GM23248 (cell line): ENCODE data around the gene TBX18. TPM values are rescaled to one million over a fixed set of nuclear protein-coding genes. Genes with fewer than 3 reads are reported as not detected.

ENCODE experiments used
- DNase-seq: peaks from one replicate; pipeline ENCODE4 v3.0.0-alpha.2; 2015
- H2AFZ ChIP-seq: fragments of 200-600 bp; sonication (generic); 2 replicates; pipeline ENCODE4 v1.6.1; 2016; ENCODE audit warnings: antibody characterized with exemption
- H3F3A ChIP-seq: fragments of 200-600 bp; sonication (generic); 2 replicates; pipeline ENCODE4 v1.6.1; 2016; ENCODE audit warnings: mild to moderate bottlenecking, antibody characterized with exemption, mixed run types; ENCODE audit not compliant: insufficient read depth
- H3K27ac ChIP-seq: fragments of 200-600 bp; sonication (generic); 2 replicates; pipeline ENCODE4 v1.5.1; 2016; ENCODE audit warnings: mild to moderate bottlenecking
- H3K27me3 ChIP-seq: fragments of 200-600 bp; sonication (generic); replicated peaks from 2 replicates; pipeline ENCODE4 v1.6.1; 2016; ENCODE audit warnings: mild to moderate bottlenecking; ENCODE audit not compliant: insufficient read depth
- H3K36me3 ChIP-seq: fragments of 200-600 bp; sonication (generic); 2 replicates; pipeline ENCODE4 v1.6.1; 2016; ENCODE audit warnings: low read depth, mild to moderate bottlenecking
- H3K4me1 ChIP-seq: fragments of 200-600 bp; sonication (generic); 2 replicates; pipeline ENCODE4 v1.6.1; 2016; ENCODE audit warnings: mild to moderate bottlenecking; ENCODE audit not compliant: insufficient read depth
- H3K4me2 ChIP-seq: fragments of 200-600 bp; sonication (generic); one replicate; pipeline ENCODE4 v1.6.1; 2016; ENCODE audit warnings: mild to moderate bottlenecking; ENCODE audit not compliant: unreplicated experiment
- H3K4me3 ChIP-seq: fragments of 200-600 bp; sonication (generic); 2 replicates; pipeline ENCODE4 v1.5.1; 2016; ENCODE audit warnings: mild to moderate bottlenecking
- H3K79me2 ChIP-seq: fragments of 200-600 bp; sonication (generic); 2 replicates; pipeline ENCODE4 v1.6.1; 2016; ENCODE audit warnings: mild to moderate bottlenecking; ENCODE audit not compliant: insufficient read depth
- H3K9ac ChIP-seq: fragments of 200-600 bp; sonication (generic); 2 replicates; pipeline ENCODE4 v1.6.1; 2016; ENCODE audit warnings: mild to moderate bottlenecking
- H3K9me2 ChIP-seq: fragments of 200-600 bp; sonication (generic); 2 replicates; pipeline ENCODE4 v1.6.1; 2016; ENCODE audit warnings: mixed run types, mild to moderate bottlenecking, moderate library complexity; ENCODE audit not compliant: insufficient read depth
- H3K9me3 ChIP-seq: fragments of 200-600 bp; sonication (generic); one replicate; pipeline ENCODE4 v1.6.1; 2017; ENCODE audit warnings: low read depth
- H4K20me1 ChIP-seq: fragments of 200-600 bp; sonication (generic); 2 replicates; pipeline ENCODE4 v1.6.0; 2016; ENCODE audit not compliant: insufficient read depth
- EZH2 ChIP-seq: fragments of 200-600 bp; sonication (generic); IDR thresholded peaks from 2 replicates; pipeline ENCODE4 v1.6.1; 2018; ENCODE audit warnings: antibody characterized with exemption, mild to moderate bottlenecking; ENCODE audit not compliant: insufficient read depth, poor library complexity, severe bottlenecking
- EZH2phosphoT487 ChIP-seq: fragments of 200-600 bp; sonication (generic); IDR thresholded peaks from 2 replicates; pipeline ENCODE4 v1.6.1; 2018; ENCODE audit warnings: antibody characterized with exemption, moderate library complexity, mild to moderate bottlenecking, low read depth; ENCODE audit not compliant: insufficient read depth
- WGBS, 2 experiments: methylation state at CpG; one replicate each; pipeline ENCODE4 v1.1.6; 2015 to 2017; ENCODE audit warnings: low lambda C conversion rate in 2 of 2, low coverage in 1 of 2; ENCODE audit errors: missing lambda C conversion rate in 2 of 2; 5-methylcytosine and 5-hydroxymethylcytosine counted together
- in situ Hi-C: fragments of 300-500 bp; cut with MboI; formaldehyde crosslinking; loops from 2 replicates; pipeline ENCODE4 v1.15.0; 2020
- polyA plus RNA-seq: library from polyadenylated mRNA; unstranded; fragments of >200 nt; fragmentation: Nextera tagmentation; extraction: Ambion mirVana; gene quantifications from 2 replicates; pipeline ENCODE4 v1.2.1, GENCODE V29; 2016
- total RNA-seq: library from RNA; depleted of rRNA; stranded (reverse); fragments of >200 nt; shearing (Covaris generic); gene quantifications from 2 replicates; pipeline ENCODE4 v1.2.3, GENCODE V29; 2014

Gene TBX18
- total and polyA plus RNA-seq, 2 experiments from 2014 or later = 5.7 to 16.2 TPM

- Histone ChIP-seq H3K9me2 (no peaks in the 10 kb centered on the region; the same call in 1 of the 2 replicates), H3K9me3 (no peaks in the 10 kb centered on the region), H3K4me2 (no peak overlapping the region), H3K9ac (no peak overlapping the region), H3K4me1 (0 out of 2 replicates have a peak, but pooled peaks cover 3% of the 10 kb centered on the region), H3K27me3 (no peaks in the 10 kb centered on the region), H3K79me2 (no peaks in the 10 kb centered on the region), H3K36me3 (no peaks in the 10 kb centered on the region), H4K20me1 (no peaks in the 10 kb centered on the region), H2AFZ (no peak overlapping the region), H3F3A (no peaks in the 10 kb centered on the region), H3K4me3 (no peak overlapping the region), H3K27ac (no peak overlapping the region)
- TF ChIP-seq EZH2 = no peak
- 29 to 38% methylated on average over 2 of the region's 2 CpGs for WGBS, 2 experiments
- DNase-seq = no peak
- in situ Hi-C loops = no loop called here
Measured at GRCh38 chr6:84796343-84796742, 31.9 kb upstream of the TBX18 start.

GRCh38 chr6:84791927-84792326 lies 27.5 kb upstream of the TBX18 start:
- Histone ChIP-seq H3F3A (no peaks in the 10 kb centered on the region), H2AFZ (no peak overlapping the region), H3K4me3 (no peak overlapping the region), H3K9me3 (no peaks in the 10 kb centered on the region), H3K27me3 (no peaks in the 10 kb centered on the region), H4K20me1 (no peaks in the 10 kb centered on the region), H3K4me1 (0 out of 2 replicates have a peak, but pooled peaks cover 8% of the 10 kb centered on the region), H3K9ac (no peak overlapping the region), H3K79me2 (no peaks in the 10 kb centered on the region), H3K4me2 (no peak overlapping the region), H3K9me2 (no peaks in the 10 kb centered on the region), H3K27ac (no peak overlapping the region), H3K36me3 (no peaks in the 10 kb centered on the region)
- in situ Hi-C loops = no loop called here
- TF ChIP-seq EZH2 (no peak), EZH2phosphoT487 (no peak)
- DNase-seq = no peak
- WGBS, 2 experiments = 92 to 100% methylated on average over 1 of the region's 1 CpG

- no peaks in the 10 kb centered on the region for H3K36me3 ChIP-seq
- H3K27me3 ChIP-seq = no peaks in the 10 kb centered on the region
- TF ChIP-seq EZH2 = no peak
- H2AFZ ChIP-seq = no peak overlapping the region
- H3K79me2 ChIP-seq = no peaks in the 10 kb centered on the region
- 59 to 66% methylated on average over 2 of the region's 2 CpGs for WGBS, 2 experiments
- in situ Hi-C loops = no loop called here
- 0 out of 2 replicates have a peak, but pooled peaks cover 8% of the 10 kb centered on the region for H3K4me1 ChIP-seq
- H3K27ac ChIP-seq = no peak overlapping the region
- peak overlapping the region; percentile 19; the same call in 1 of the 2 replicates for H3K4me3 ChIP-seq
- H4K20me1 ChIP-seq = no peaks in the 10 kb centered on the region
- DNase-seq = peak; percentile 48
- no peaks in the 10 kb centered on the region for H3K9me3 ChIP-seq
- no peak overlapping the region for H3K4me2 ChIP-seq
- no peak overlapping the region for H3K9ac ChIP-seq
- H3F3A ChIP-seq = no peaks in the 10 kb centered on the region
- H3K9me2 ChIP-seq = no peaks in the 10 kb centered on the region
Measured at GRCh38 chr6:84791233-84791632, 26.8 kb upstream of the TBX18 start.

- Histone ChIP-seq H3K9me3 (no peaks in the 10 kb centered on the region), H3K4me1 (peaks cover 18% of the 10 kb centered on the region), H3K36me3 (no peaks in the 10 kb centered on the region), H3K4me2 (no peak overlapping the region), H4K20me1 (no peaks in the 10 kb centered on the region), H3K27ac (no peak overlapping the region), H2AFZ (no peak overlapping the region), H3K27me3 (no peaks in the 10 kb centered on the region), H3K9me2 (no peaks in the 10 kb centered on the region), H3K79me2 (no peaks in the 10 kb centered on the region), H3F3A (no peaks in the 10 kb centered on the region; the same call in 1 of the 2 replicates), H3K4me3 (no peak overlapping the region), H3K9ac (no peak overlapping the region)
- DNase-seq = no peak
- TF ChIP-seq EZH2phosphoT487 (no peak), EZH2 (no peak)
- in situ Hi-C loops = no loop called here
Measured at GRCh38 chr6:84789170-84789569, 24.8 kb upstream of the TBX18 start.

GRCh38 chr6:84788689-84789088 lies 24.3 kb upstream of the TBX18 start:
- no peaks in the 10 kb centered on the region for H3K79me2 ChIP-seq
- in situ Hi-C loops = no loop called here
- no peaks in the 10 kb centered on the region for H3K9me2 ChIP-seq
- H3K4me2 ChIP-seq = no peak overlapping the region
- H3K4me1 ChIP-seq = peaks cover 18% of the 10 kb centered on the region
- no peaks in the 10 kb centered on the region for H3K27me3 ChIP-seq
- H2AFZ ChIP-seq = no peak overlapping the region
- H4K20me1 ChIP-seq = no peaks in the 10 kb centered on the region
- no peak overlapping the region for H3K9ac ChIP-seq
- no peaks in the 10 kb centered on the region; the same call in 1 of the 2 replicates for H3F3A ChIP-seq
- WGBS, 2 experiments = 93 to 95% methylated on average over 2 of the region's 2 CpGs
- no peaks in the 10 kb centered on the region for H3K9me3 ChIP-seq
- no peak for TF ChIP-seq EZH2phosphoT487
- TF ChIP-seq EZH2 = no peak
- no peak for DNase-seq
- H3K4me3 ChIP-seq = no peak overlapping the region
- no peaks in the 10 kb centered on the region for H3K36me3 ChIP-seq
- H3K27ac ChIP-seq = no peak overlapping the region
